ENCODE data around the gene GABRP. TPM values are rescaled to one million over a fixed set of nuclear protein-coding genes. Genes with fewer than 3 reads are reported as not detected.
"Not testable (repeated sequence)": the region's sequence is repeated elsewhere in the genome, so short reads cannot be mapped to it uniquely, and the experiment has no call there.

GABRP gene
- total RNA-seq, 2 experiments from 2014 or later: not detected

GRCh38 chr5:170749911-170750431, 33.6 kb upstream of the GABRP start:
- H3K4me1 Mint-ChIP-seq: no peaks in the 10 kb centered on the region
- H3K27ac Mint-ChIP-seq: no peak overlapping the region
- no peak overlapping the region for H3K4me3 Mint-ChIP-seq
- DNase-seq: no peak
- H3K9me3 Mint-ChIP-seq: no peaks in the 10 kb centered on the region
- peaks cover 30% of the 10 kb centered on the region for H3K27me3 Mint-ChIP-seq
- no peaks in the 10 kb centered on the region for H3K36me3 Mint-ChIP-seq

GRCh38 chr5:170750791-170751190, 32.7 kb upstream of the GABRP start:
- Mint-ChIP-seq H3K4me3 (no peak overlapping the region), H3K27ac (no peak overlapping the region), H3K36me3 (no peaks in the 10 kb centered on the region), H3K27me3 (peaks cover 26% of the 10 kb centered on the region), H3K9me3 (no peaks in the 10 kb centered on the region), H3K4me1 (no peaks in the 10 kb centered on the region)
- DNase-seq: no peak

GRCh38 chr5:170751631-170752030, 31.9 kb upstream of the GABRP start:
- no peak overlapping the region for H3K27ac Mint-ChIP-seq
- no peak overlapping the region for H3K4me3 Mint-ChIP-seq
- H3K36me3 Mint-ChIP-seq: no peaks in the 10 kb centered on the region
- H3K9me3 Mint-ChIP-seq: no peaks in the 10 kb centered on the region
- no peaks in the 10 kb centered on the region for H3K4me1 Mint-ChIP-seq
- H3K27me3 Mint-ChIP-seq: peaks cover 23% of the 10 kb centered on the region
- no peak for DNase-seq

DNA sequence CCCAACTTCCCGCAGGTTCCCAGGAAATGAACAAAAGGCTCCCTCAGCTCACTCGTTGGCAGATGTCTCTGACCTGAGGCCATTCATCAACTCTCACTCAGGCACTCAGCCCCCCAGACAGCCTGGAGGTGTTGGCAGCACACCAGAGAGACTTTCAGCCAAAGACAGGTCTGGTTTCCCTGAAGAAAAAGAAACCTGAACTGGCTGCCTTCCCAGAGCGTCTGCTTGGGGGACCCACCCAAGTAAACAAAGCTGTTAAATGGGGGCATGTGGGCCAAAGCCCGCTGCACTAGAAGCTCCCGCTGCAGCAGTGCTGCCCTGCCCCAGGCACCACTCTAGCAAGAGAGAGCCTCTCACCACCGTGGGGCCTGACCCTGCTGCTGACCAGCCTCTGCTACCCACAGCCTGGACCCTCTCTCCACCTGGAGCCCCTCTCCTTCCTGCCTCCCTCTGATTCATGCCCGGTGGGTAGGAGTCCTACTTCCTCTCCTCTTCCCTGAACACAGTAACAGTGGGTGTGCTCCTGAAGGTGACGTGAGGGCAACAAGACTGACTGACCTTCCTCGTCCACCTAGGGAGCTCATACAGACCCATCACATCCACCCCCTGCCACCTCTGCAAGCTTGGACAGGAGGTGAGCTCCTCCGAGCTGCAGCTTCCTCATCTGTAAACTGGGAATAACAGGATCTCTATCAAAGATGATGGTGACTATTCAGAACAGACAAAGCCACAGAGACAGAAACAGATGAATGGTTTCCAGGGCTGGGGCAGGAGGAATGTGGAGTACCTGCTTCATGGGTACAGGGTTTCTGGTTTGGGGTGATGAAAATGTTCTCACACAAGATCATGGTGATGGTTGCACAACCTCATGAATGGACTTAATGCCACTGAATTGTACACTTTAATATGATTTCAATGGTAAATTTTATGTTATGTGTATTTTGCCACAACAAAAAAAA, 31.0 kb upstream of the GABRP start:
- Mint-ChIP-seq H3K4me1 (no peaks in the 10 kb centered on the region), H3K27me3 (peaks cover 15% of the 10 kb centered on the region), H3K27ac (no peak overlapping the region), H3K9me3 (no peaks in the 10 kb centered on the region), H3K36me3 (no peaks in the 10 kb centered on the region), H3K4me3 (no peak overlapping the region)
- no peak for DNase-seq

GRCh38 chr5:170753311-170753710, 30.2 kb upstream of the GABRP start:
- DNase-seq: no peak
- Mint-ChIP-seq H3K27ac (no peak overlapping the region), H3K9me3 (no peaks in the 10 kb centered on the region), H3K36me3 (no peaks in the 10 kb centered on the region), H3K4me1 (no peaks in the 10 kb centered on the region), H3K27me3 (peaks cover 11% of the 10 kb centered on the region), H3K4me3 (no peak overlapping the region)

- not testable (repeated sequence) for H3K9me3 Mint-ChIP-seq, H3K27me3 Mint-ChIP-seq, H3K4me1 Mint-ChIP-seq, H3K36me3 Mint-ChIP-seq, H3K4me3 Mint-ChIP-seq, DNase-seq, H3K27ac Mint-ChIP-seq
Observed at GRCh38 chr5:170754508-170754907, 29.0 kb upstream of the GABRP start.

DNA sequence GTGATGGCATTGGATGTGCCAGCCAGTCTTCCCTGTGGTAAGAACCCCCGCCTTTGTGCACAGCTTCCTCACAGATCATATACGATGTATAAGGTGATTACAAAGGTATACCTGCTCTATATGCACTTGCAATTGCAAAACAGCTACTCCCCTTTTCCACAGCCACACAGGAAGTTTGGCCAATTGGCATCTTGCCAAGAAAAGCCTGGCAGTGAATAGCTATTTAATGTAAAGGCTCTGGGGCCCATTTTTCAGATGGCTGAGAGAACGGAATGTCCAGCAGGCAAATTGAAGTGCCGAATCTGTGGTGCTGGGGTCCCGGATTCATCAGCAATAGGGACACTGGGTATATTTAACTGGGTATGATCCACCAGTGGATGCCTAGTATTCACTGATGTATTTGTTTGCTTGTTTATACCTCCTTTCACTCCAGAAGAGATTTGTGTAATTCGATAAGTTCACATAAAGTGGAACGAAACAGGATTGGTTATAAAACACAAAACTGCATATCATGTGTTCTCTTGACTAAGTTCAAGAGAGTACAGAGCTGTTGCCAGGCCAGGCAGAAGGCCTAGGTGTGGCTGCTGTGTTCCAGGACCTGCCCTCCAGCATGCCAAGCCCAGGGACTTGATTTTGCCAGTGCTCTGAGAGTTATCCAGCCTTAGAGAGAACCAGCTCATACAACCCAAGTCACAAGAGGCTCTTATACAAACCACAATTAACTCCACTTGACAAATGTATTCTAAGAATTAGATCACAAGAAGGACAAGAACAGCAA, 27.7 kb upstream of the GABRP start:
- H3K27ac Mint-ChIP-seq: no peak overlapping the region

DNA sequence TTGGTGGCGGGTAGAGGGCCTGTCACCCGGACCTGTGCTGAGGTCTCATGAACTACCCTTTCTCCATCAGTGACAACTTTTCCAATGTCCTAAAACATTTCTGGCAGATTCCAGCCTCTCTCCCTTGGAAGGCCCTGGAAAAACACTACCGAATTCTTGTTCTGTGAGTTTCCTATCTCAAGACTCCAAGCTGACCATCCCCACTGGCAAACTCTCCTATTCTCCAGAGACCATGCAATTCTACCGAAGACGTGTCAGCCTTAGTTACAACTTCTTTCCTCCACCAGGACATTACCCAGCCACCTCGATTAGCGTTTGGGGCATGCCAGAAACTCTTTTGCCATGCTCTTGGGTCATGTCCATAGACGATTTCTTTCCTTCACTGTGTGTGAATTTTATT, 26.8 kb upstream of the GABRP start:
- no peak for DNase-seq
- Mint-ChIP-seq H3K9me3 (no peaks in the 10 kb centered on the region), H3K36me3 (no peaks in the 10 kb centered on the region), H3K4me1 (no peaks in the 10 kb centered on the region), H3K4me3 (no peak overlapping the region), H3K27me3 (peaks cover 4% of the 10 kb centered on the region), H3K27ac (no peak overlapping the region)

More for the DNA sequence above, 27.7 kb upstream of the GABRP start:
- Mint-ChIP-seq H3K27me3 (peaks cover 4% of the 10 kb centered on the region), H3K4me3 (no peak overlapping the region), H3K36me3 (no peaks in the 10 kb centered on the region), H3K4me1 (no peaks in the 10 kb centered on the region), H3K9me3 (no peaks in the 10 kb centered on the region)
- no peak for DNase-seq

- no peaks in the 10 kb centered on the region for H3K36me3 Mint-ChIP-seq
- no peak overlapping the region for H3K27ac Mint-ChIP-seq
- no peaks in the 10 kb centered on the region for H3K9me3 Mint-ChIP-seq
- DNase-seq: no peak
- peaks cover 4% of the 10 kb centered on the region for H3K27me3 Mint-ChIP-seq
- no peaks in the 10 kb centered on the region for H3K4me1 Mint-ChIP-seq
- H3K4me3 Mint-ChIP-seq: no peak overlapping the region
Observed at GRCh38 chr5:170757182-170757601, 26.3 kb upstream of the GABRP start.

DNA sequence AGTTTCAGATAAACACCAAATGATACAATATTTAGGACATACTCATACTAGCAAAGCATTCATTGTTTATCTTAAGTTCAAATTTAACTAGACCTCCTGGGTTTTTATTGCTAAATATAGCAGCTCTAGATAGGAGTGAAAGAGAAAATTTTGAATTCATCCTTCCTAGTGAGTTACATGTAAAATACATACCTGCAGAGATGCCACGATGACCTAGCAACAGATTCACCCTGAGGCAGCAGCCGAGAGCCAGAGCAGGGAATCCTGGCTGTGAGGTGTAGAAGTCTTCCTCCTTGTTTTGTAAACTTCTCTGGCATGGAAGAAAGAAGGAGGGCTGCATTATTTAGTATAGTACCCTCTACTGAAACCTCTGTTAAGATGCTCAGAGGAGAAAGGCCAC, 25.9 kb upstream of the GABRP start:
- no peak overlapping the region for H3K27ac Mint-ChIP-seq
- no peaks in the 10 kb centered on the region for H3K9me3 Mint-ChIP-seq
- H3K4me1 Mint-ChIP-seq: no peaks in the 10 kb centered on the region
- peaks cover 4% of the 10 kb centered on the region for H3K27me3 Mint-ChIP-seq
- no peaks in the 10 kb centered on the region for H3K36me3 Mint-ChIP-seq
- no peak overlapping the region for H3K4me3 Mint-ChIP-seq
- DNase-seq: no peak

- H3K4me3 Mint-ChIP-seq: no peak overlapping the region
Observed at GRCh38 chr5:170758481-170758880, 25.0 kb upstream of the GABRP start.

GRCh38 chr5:170760113-170760512, 23.4 kb upstream of the GABRP start:
- no peaks in the 10 kb centered on the region for H3K9me3 Mint-ChIP-seq
- H3K27ac Mint-ChIP-seq: no peak overlapping the region
- no peak for DNase-seq
- no peaks in the 10 kb centered on the region for H3K4me1 Mint-ChIP-seq
- no peak overlapping the region for H3K4me3 Mint-ChIP-seq
- H3K27me3 Mint-ChIP-seq: peaks cover 4% of the 10 kb centered on the region
- H3K36me3 Mint-ChIP-seq: no peaks in the 10 kb centered on the region

More at GRCh38 chr5:170758481-170758880, 25.0 kb upstream of the GABRP start:
- H3K4me1 Mint-ChIP-seq: no peaks in the 10 kb centered on the region
- H3K27ac Mint-ChIP-seq: no peak overlapping the region
- H3K9me3 Mint-ChIP-seq: no peaks in the 10 kb centered on the region
- H3K27me3 Mint-ChIP-seq: peaks cover 4% of the 10 kb centered on the region
- no peaks in the 10 kb centered on the region for H3K36me3 Mint-ChIP-seq
- DNase-seq: no peak

- H3K36me3 Mint-ChIP-seq: no peaks in the 10 kb centered on the region
- H3K9me3 Mint-ChIP-seq: no peaks in the 10 kb centered on the region
- no peak overlapping the region for H3K4me3 Mint-ChIP-seq
- no peaks in the 10 kb centered on the region for H3K4me1 Mint-ChIP-seq
- DNase-seq: no peak
- H3K27me3 Mint-ChIP-seq: peaks cover 4% of the 10 kb centered on the region
- no peak overlapping the region for H3K27ac Mint-ChIP-seq
Observed at GRCh38 chr5:170761048-170761707, 22.3 kb upstream of the GABRP start.

DNA sequence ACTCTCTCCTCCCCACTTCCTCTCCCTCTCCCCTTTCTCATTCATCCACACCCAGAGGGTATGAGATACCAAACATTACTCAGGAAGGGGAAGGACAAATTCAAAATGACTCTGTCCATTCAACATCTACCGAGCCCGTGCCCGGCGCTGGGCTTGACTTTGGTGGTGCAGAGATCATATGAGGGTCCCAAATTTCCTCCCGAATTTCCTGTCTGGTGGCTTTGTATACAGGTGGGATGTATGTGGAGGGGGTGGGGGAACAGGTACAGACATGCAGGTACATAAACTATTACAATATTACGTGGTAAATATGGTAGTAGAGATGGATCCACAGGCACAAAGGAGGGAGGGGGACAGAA, 21.8 kb upstream of the GABRP start:
- no peak for DNase-seq
- Mint-ChIP-seq H3K36me3 (no peaks in the 10 kb centered on the region), H3K4me1 (no peaks in the 10 kb centered on the region), H3K9me3 (no peaks in the 10 kb centered on the region), H3K27me3 (peaks cover 4% of the 10 kb centered on the region), H3K4me3 (no peak overlapping the region), H3K27ac (no peak overlapping the region)

DNA sequence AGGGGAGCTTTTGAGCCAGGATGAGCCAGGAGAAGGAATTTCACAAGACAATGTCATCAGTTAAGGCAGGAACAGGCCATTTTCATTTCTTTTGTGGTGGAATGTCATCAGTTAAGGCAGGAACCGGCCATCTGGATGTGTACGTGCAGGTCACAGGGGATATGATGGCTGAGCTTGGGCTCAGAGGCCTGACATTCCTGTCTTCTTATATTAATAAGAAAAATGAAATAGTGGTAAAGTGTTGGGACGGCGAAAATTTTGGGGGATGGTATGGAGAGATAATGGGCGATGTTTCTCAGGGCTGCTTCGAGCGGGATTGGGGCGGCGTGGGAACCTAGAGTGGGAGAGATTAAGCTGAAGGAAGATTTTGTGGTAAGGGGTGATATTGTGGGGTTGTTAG, 21.2 kb upstream of the GABRP start:
- not testable (repeated sequence) for H3K36me3 Mint-ChIP-seq, H3K4me3 Mint-ChIP-seq, H3K4me1 Mint-ChIP-seq, H3K9me3 Mint-ChIP-seq, H3K27me3 Mint-ChIP-seq, H3K27ac Mint-ChIP-seq, DNase-seq

Data from activated naive CD8-positive, alpha-beta T cell treated with anti-CD3 and anti-CD28 coated beads for 36 hours (primary cell).